ENCODE measurements around the gene NRXN3. TPM values are rescaled to one million over a fixed set of nuclear protein-coding genes. Genes with fewer than 3 reads are reported as not detected.

The NRXN3 gene
- total and polyA plus RNA-seq, 2 experiments from 2014 or later = 1.0 to 1.8 TPM

DNA sequence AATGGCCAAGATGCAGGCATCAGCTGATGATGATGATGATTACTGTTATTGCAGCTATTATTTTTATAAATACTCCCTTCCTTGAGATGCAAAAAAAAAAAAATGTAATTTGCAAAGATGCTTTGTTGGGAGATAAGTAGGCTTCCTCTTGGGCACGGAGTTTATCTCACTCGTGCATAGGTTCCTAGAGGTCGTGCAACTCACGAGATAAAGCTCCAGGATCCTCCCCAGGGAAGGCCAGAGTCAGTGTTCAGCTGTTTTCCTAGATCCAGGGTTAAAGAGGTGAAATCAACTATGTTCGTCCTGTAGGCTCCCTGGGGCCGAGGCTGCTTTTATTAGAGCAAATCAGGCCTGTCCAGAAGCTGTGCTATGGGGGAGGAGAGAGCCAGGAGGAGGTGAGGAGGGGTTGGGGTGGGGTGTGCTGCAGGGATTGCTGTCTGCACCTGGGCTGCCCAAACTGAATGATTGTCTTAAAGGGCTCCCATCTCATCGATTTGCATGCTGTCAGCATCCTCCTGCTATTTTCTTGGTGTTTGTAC is 270.3 kb downstream of the NRXN3 start:
- no peaks in the 10 kb centered on the region for H3K4me1 ChIP-seq (ENCODE audit: insufficient read depth)
- Mint-ChIP-seq H3K4me1 (peaks cover 9% of the 10 kb centered on the region; the same call in 2 of the 3 replicates), H3K4me3 (no peak overlapping the region), H3K36me3 (ENCODE audit: low read depth) (no peaks in the 10 kb centered on the region), H3K9me3 (no peaks in the 10 kb centered on the region; the same call in 2 of the 3 replicates), H3K27me3 (ENCODE audit: insufficient read depth, low read depth, poor library complexity) (no peaks in the 10 kb centered on the region), H3K27ac (no peak overlapping the region)
- no peaks in the 10 kb centered on the region for H3K36me3 ChIP-seq (ENCODE audit: insufficient read depth)
- DNase-seq (ENCODE audit: low spot score) (peak; percentile 4), ATAC-seq (peak; percentile 46)
- no peaks in the 10 kb centered on the region for H3F3A ChIP-seq (replicated peaks; ENCODE audit: low read depth)
- H4K20me1 ChIP-seq (replicated peaks; ENCODE audit: insufficient read depth) = no peaks in the 10 kb centered on the region
- TF ChIP-seq ZNF114 (CRISPR knock-in tag; IDR thresholded peaks at IDR 0.05) (no peak), POLR2AphosphoS5 (IDR thresholded peaks at IDR 0.05; ENCODE audit: low read depth) (no peak), NANOG (IDR thresholded peaks at IDR 0.05; ENCODE audit: borderline replicate concordance) (no peak), JUNB (IDR thresholded peaks at IDR 0.05; ENCODE audit: unreplicated experiment) (no peak), CREB1 (CRISPR knock-in tag; IDR thresholded peaks at IDR 0.05; ENCODE audit: low read depth) (no peak), STAT1 (IDR thresholded peaks at IDR 0.05; ENCODE audit: unreplicated experiment) (no peak), ZNF331 (CRISPR knock-in tag; IDR thresholded peaks at IDR 0.05; ENCODE audit: low read depth) (no peak)
- TF ChIP-seq, protein P1, sequence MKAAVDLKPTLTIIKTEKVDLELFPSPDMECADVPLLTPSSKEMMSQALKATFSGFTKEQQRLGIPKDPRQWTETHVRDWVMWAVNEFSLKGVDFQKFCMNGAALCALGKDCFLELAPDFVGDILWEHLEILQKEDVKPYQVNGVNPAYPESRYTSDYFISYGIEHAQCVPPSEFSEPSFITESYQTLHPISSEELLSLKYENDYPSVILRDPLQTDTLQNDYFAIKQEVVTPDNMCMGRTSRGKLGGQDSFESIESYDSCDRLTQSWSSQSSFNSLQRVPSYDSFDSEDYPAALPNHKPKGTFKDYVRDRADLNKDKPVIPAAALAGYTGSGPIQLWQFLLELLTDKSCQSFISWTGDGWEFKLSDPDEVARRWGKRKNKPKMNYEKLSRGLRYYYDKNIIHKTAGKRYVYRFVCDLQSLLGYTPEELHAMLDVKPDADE (IDR thresholded peaks at IDR 0.05) = no peak
- TF ChIP-seq, protein P2, sequence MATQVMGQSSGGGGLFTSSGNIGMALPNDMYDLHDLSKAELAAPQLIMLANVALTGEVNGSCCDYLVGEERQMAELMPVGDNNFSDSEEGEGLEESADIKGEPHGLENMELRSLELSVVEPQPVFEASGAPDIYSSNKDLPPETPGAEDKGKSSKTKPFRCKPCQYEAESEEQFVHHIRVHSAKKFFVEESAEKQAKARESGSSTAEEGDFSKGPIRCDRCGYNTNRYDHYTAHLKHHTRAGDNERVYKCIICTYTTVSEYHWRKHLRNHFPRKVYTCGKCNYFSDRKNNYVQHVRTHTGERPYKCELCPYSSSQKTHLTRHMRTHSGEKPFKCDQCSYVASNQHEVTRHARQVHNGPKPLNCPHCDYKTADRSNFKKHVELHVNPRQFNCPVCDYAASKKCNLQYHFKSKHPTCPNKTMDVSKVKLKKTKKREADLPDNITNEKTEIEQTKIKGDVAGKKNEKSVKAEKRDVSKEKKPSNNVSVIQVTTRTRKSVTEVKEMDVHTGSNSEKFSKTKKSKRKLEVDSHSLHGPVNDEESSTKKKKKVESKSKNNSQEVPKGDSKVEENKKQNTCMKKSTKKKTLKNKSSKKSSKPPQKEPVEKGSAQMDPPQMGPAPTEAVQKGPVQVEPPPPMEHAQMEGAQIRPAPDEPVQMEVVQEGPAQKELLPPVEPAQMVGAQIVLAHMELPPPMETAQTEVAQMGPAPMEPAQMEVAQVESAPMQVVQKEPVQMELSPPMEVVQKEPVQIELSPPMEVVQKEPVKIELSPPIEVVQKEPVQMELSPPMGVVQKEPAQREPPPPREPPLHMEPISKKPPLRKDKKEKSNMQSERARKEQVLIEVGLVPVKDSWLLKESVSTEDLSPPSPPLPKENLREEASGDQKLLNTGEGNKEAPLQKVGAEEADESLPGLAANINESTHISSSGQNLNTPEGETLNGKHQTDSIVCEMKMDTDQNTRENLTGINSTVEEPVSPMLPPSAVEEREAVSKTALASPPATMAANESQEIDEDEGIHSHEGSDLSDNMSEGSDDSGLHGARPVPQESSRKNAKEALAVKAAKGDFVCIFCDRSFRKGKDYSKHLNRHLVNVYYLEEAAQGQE (IDR thresholded peaks at IDR 0.05; ENCODE audit: unreplicated experiment) = no peak
- H3K27ac ChIP-seq (ENCODE audit: low read depth) = no peak overlapping the region
- no peak overlapping the region for H3K4me3 ChIP-seq
- no peaks in the 10 kb centered on the region for H3K9me2 ChIP-seq (ENCODE audit: insufficient read depth)
- no peaks in the 10 kb centered on the region for H3K27me3 ChIP-seq (ENCODE audit: insufficient read depth)
- no peaks in the 10 kb centered on the region for H3K79me2 ChIP-seq (replicated peaks; ENCODE audit: insufficient read depth)
- H2AFZ ChIP-seq = no peak overlapping the region
- H3K4me2 ChIP-seq = no peak overlapping the region

DNA sequence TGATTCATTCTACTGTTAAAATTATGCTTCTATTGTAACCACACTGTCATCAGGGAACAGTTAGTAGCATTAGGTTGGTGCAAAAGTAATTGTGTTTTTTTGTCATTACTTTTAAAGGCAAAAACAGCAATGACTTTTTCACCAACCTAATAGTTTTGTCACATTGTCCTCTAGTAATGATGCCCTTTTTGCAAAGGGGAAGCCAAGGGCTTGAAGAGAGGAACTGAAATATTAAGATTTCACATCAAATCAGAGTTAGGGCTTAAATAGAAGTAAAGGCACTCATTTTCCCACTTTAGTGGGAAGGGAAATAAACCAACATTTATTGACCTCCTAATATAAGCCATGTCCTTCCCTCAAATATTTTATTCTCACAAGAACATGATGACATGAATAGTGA is 273.7 kb downstream of the NRXN3 start:
- Mint-ChIP-seq H3K27ac (no peak overlapping the region), H3K4me1 (peaks cover 11% of the 10 kb centered on the region; the same call in 2 of the 3 replicates), H3K27me3 (ENCODE audit: insufficient read depth, low read depth, poor library complexity) (no peaks in the 10 kb centered on the region), H3K36me3 (ENCODE audit: low read depth) (no peaks in the 10 kb centered on the region), H3K9me3 (no peaks in the 10 kb centered on the region; the same call in 2 of the 3 replicates), H3K4me3 (no peak overlapping the region)
- no peaks in the 10 kb centered on the region for H4K20me1 ChIP-seq (replicated peaks; ENCODE audit: insufficient read depth)
- no peak overlapping the region for H2AFZ ChIP-seq
- H3K4me3 ChIP-seq = no peak overlapping the region
- no peaks in the 10 kb centered on the region for H3F3A ChIP-seq (replicated peaks; ENCODE audit: low read depth)
- TF ChIP-seq NANOG (IDR thresholded peaks at IDR 0.05; ENCODE audit: borderline replicate concordance) (no peak), CREB1 (CRISPR knock-in tag; IDR thresholded peaks at IDR 0.05; ENCODE audit: low read depth) (no peak), EZH2 (IDR thresholded peaks at IDR 0.05; ENCODE audit: low read depth, unreplicated experiment) (no peak), ZNF331 (CRISPR knock-in tag; IDR thresholded peaks at IDR 0.05; ENCODE audit: low read depth) (no peak), ZNF114 (CRISPR knock-in tag; IDR thresholded peaks at IDR 0.05) (no peak)
- TF ChIP-seq, protein P3, sequence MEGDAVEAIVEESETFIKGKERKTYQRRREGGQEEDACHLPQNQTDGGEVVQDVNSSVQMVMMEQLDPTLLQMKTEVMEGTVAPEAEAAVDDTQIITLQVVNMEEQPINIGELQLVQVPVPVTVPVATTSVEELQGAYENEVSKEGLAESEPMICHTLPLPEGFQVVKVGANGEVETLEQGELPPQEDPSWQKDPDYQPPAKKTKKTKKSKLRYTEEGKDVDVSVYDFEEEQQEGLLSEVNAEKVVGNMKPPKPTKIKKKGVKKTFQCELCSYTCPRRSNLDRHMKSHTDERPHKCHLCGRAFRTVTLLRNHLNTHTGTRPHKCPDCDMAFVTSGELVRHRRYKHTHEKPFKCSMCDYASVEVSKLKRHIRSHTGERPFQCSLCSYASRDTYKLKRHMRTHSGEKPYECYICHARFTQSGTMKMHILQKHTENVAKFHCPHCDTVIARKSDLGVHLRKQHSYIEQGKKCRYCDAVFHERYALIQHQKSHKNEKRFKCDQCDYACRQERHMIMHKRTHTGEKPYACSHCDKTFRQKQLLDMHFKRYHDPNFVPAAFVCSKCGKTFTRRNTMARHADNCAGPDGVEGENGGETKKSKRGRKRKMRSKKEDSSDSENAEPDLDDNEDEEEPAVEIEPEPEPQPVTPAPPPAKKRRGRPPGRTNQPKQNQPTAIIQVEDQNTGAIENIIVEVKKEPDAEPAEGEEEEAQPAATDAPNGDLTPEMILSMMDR (conservative IDR thresholded peaks at IDR 0.05; ENCODE audit: low read depth in 2 of 2) = no peak
- TF ChIP-seq, protein P1 (IDR thresholded peaks at IDR 0.05) = no peak
- no peaks in the 10 kb centered on the region for H3K79me2 ChIP-seq (replicated peaks; ENCODE audit: insufficient read depth)
- no peak for DNase-seq (ENCODE audit: low spot score)
- H3K36me3 ChIP-seq (ENCODE audit: insufficient read depth) = no peaks in the 10 kb centered on the region
- no peak for ATAC-seq
- H3K4me2 ChIP-seq = no peak overlapping the region
- no peaks in the 10 kb centered on the region for H3K9me2 ChIP-seq (ENCODE audit: insufficient read depth)
- no peaks in the 10 kb centered on the region for H3K27me3 ChIP-seq (ENCODE audit: insufficient read depth)
- H3K4me1 ChIP-seq (ENCODE audit: insufficient read depth) = no peaks in the 10 kb centered on the region; the same call in 1 of the 2 replicates
- H3K27ac ChIP-seq (ENCODE audit: low read depth) = no peak overlapping the region

All from GM23338 (cell line).